Skin epidermis (tissue), 12 donors: ENCODE results near the gene DHDH.

Experiments
- H3K27ac ChIP-seq, 21 experiments: fragments of 200-600 bp; sonication (generic) in 11 of 21; one replicate each; pipeline ENCODE4 v1.5.0; 2020; ENCODE audit warnings: mild to moderate bottlenecking in 3 of 21, inconsistent platforms in 2 of 21, moderate library complexity in 2 of 21
- H3K4me3 ChIP-seq, 7 experiments: fragments of 200-600 bp; sonication (generic) in 2 of 7; one replicate each; pipeline ENCODE4 v1.5.0; 2020; ENCODE audit warnings: inconsistent platforms in 2 of 7, mild to moderate bottlenecking in 2 of 7, moderate library complexity in 1 of 7

The DHDH gene

DNA sequence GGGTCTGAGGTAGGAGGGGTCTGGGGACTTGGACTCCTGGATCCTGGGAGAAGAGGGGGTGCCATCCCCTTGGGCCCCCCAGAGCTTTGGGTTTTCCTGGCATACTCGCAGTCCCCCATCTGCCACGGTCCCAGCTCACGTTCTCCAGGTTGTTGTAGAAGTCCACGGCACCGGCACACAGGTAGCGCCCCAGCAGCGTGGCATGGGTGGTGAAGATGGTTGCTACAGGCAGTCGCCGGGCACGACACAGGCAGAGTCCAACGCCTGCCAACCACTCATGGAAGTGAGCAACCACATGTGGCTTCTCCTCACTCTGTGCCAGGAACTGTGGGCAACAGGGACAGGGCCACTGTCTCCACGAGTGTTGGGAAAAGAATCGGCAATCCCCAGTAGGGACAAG is 52.2 kb downstream of the DHDH start:
- no peak overlapping the region for H3K27ac ChIP-seq
- H3K4me3 ChIP-seq, result no peak overlapping the region

DNA sequence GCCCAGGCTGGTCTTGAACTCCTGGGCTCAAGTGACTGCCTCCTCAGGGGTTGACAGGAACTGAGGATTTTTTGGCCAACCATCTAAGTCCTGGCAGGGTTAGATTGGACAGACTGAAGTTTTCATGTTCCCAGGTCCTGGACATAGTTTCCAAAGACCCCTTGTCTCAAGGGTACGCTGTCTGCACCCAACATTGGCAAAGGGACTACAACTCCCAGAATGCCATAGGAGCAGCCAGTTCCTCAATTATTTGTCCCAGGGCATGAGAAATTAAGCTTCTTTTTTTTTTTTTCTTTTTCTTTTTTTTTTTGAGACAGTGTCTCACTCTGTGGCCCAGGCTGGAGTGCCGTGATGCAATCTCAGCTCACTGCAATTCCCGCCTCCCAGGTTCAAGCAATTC is 52.7 kb downstream of the DHDH start:
- H3K4me3 ChIP-seq, result no peak overlapping the region
- no peak overlapping the region for H3K27ac ChIP-seq

DNA sequence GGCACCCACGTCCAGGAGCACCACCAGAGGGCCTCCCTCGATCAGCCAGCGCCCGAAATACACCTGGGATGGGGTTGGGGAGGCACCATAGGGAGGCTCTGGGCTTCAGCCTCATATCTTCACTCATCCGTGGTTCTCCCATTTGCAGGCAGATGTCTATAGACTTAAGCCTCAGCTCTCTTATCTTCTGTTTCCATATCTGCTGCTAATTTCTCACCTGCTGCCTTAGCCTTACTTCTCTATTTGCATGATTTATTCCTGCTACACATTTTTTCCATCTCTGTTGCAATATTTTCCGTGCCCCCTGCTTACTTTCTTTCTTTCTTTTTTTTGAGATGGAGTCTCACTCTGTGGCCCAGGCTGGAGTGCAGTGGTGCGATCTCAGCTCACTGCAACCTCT is 53.8 kb downstream of the DHDH start:
- no peak overlapping the region for H3K27ac ChIP-seq
- H3K4me3 ChIP-seq, result no peak overlapping the region

DNA sequence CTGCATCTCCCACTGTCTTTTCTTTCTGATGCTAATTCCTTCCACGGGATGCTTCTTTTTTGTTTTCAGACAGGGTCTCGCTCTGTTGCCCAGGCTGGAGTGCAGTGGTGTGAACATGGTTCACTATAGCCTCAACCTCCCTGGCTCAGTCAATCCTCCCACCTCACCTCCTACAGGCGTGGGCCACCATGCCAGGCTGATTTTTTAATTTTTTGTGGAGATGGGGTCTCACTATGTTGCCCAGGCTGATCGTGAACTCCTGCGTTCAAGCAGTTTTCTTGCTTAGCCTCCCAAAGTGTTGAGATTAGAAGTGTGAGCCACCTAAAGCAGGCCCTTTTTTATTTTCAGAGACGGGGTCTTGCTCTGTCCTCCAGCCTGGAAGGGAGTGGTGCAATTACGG is 54.8 kb downstream of the DHDH start:
- Histone ChIP-seq H3K4me3 (no peak overlapping the region), H3K27ac (no peak overlapping the region)

DNA sequence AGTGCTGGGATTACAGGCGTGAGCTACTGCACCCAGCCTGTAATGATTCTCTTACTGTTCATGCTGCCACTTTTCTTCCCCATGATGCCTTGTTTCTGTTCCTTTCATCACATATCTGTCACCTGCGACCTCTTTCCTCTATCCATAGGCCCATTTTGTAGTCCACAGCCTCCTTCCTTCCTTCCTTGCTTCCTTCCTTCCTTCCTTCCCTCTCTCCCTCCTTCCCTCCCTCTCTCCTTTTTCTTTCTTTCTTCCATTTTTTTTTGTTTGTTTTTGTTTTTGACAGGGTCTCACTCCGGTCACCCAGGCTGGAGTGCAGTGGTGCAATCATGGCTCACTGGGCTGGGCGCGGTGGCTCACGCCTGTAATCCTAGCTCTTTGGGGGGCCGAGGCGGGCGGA is 55.4 kb downstream of the DHDH start:
- no peak overlapping the region for H3K27ac ChIP-seq
- H3K4me3 ChIP-seq, result no peak overlapping the region

DNA sequence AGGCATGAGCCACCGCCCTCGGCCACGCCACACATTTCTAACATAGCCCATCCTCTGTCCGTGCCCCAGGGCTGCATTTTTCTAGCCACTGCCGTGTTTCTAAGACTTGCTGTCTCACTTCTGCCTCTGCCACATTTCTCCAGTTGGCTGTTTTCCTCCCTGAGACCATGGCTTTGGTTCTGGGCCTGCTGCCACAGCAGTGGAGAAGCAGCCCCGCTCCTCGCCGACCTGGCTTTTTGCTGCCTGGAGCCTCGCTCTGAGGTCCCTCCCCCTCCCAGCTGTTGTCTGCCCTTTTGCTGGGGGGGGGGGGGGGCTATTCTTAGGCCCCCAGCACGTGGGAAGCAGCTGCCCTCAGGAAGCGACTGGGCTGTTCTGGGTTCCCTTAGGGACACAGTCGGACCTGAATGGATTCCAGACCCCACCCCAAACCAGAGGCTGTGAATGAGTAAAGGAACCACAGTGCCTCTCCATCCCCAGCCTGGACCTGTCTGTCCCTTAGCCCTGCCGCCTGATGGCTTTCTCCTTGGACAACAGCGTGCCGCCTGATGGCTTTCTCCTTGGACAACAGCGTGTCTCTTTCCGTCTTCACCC is 56.3 kb downstream of the DHDH start:
- no peak overlapping the region for H3K4me3 ChIP-seq
- peak overlapping the region in 4 of 21 experiments; percentile 2 to 30 (median 18) for H3K27ac ChIP-seq

DNA sequence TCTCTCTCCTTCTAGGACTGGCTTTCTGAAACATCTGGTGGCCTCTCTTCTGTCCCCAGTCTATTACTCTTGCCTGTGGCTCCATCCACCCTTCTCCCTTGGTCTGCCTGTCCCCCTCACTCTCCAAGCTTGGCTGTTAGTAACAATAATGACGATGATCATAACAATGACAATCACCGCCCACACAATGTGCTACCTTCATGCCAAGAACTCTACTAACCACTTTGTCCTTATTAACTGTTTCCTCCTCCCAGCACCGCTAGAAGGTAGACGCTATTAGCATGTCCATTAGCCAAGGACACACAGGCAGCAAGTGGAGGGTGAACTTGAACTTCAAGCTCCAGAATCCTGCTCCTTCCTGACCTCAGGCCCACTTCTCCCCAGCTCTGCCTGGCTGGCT is 56.9 kb downstream of the DHDH start:
- Histone ChIP-seq H3K27ac (peak overlapping the region in 3 of 21 experiments; percentile 2 to 30 (median 20)), H3K4me3 (no peak overlapping the region)

DNA sequence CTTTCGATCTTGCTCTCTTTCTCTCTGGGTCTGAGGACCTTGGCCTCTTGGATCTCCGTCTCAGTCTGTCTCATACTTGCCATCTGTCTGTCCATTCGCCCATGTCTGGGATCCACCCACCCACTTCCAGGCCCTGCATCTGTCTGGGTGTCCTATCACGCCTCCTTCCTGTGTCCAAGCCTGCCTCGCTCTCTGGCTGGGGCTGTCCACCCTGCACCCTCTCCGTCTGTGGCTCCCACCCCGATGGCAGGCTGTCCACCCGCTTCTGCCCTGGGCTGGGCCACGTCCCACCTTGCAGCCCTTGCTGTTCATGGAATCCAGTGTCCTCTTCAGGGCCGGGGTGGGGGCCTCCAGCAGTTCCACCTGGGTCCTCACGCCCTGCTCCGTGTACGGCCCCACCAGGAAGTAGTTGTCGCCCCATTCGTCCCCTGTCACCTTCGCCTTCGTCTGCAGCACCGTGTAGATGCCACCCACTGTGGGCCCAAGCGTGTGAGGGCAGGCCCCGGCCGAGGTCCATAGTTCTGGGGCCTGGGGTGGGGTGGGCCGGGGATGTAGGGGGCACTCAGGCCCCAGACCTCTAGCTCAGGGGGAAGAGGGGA is 57.6 kb downstream of the DHDH start:
- peak overlapping the region in 4 of 7 experiments; percentile 69 to 88 (median 79) for H3K4me3 ChIP-seq
- peak overlapping the region in 17 of 21 experiments; percentile 26 to 98 (median 89) for H3K27ac ChIP-seq

DNA sequence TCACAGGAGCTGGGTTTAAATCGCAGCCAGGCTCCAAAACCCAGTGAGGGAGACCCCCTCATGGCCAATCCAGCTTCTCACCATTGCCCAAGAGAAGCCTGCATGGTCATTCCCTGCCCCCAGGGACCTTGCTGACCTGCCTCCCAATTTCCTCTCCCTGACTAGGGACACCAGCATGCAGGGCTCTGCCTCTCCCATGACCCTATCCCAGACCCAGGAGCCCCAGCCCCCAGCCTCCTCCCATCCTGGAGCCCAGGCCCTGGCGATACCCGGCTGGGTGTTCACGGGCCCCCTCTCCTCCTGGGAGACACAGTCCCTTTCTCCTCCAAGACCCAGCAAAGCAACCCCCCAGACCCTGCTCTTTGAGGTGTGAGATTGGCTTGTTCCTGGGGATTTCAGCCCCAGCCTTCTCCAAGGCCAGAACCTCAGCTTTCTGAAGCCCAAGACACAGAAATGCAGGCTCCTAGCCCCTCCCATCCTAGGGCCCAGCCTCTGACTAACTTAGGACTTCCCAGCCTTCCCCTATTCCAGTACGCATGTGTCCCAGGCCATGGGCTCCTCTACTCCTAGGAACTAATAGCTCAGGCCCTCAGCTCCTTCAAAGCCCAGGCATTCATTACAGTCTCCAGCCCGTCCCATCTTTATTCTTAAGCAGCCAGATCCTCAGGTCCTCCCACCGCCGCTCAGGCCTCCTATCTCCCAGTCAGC is 58.5 kb downstream of the DHDH start:
- Histone ChIP-seq H3K27ac (peak overlapping the region in 20 of 21 experiments; percentile 68 to 98 (median 90)), H3K4me3 (peak overlapping the region; percentile 64 to 88 (median 78))

DNA sequence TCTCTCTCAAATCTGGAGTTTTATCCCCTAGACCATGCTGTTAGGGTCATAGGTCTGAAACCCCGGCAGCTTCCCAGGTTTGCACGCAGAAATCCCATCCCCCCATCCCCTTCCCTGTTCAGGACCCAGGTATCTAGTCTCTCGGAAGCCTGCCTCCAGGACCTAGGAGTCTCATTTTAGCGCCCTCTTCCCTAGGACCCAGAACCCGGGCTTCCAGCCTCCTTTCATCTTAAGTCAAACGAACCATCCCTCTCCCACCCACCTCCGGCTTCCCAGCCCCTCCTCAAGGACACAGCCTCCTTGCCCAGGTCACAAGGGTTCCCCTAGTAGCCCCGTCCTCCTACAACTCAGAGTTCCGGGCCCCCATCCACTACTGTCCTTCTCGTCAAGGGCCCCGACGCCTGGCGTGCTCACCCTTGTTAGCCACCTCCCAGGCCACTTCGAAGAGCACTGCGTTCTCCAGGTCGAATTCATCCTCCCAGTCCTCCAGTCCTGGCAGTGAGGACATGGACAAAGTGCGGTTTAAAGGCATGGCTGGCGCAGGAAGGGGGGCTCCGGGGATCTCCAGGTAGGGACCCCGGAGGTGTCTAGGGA is 59.2 kb downstream of the DHDH start:
- H3K27ac ChIP-seq, result peak overlapping the region; percentile 34 to 98 (median 89)

DNA sequence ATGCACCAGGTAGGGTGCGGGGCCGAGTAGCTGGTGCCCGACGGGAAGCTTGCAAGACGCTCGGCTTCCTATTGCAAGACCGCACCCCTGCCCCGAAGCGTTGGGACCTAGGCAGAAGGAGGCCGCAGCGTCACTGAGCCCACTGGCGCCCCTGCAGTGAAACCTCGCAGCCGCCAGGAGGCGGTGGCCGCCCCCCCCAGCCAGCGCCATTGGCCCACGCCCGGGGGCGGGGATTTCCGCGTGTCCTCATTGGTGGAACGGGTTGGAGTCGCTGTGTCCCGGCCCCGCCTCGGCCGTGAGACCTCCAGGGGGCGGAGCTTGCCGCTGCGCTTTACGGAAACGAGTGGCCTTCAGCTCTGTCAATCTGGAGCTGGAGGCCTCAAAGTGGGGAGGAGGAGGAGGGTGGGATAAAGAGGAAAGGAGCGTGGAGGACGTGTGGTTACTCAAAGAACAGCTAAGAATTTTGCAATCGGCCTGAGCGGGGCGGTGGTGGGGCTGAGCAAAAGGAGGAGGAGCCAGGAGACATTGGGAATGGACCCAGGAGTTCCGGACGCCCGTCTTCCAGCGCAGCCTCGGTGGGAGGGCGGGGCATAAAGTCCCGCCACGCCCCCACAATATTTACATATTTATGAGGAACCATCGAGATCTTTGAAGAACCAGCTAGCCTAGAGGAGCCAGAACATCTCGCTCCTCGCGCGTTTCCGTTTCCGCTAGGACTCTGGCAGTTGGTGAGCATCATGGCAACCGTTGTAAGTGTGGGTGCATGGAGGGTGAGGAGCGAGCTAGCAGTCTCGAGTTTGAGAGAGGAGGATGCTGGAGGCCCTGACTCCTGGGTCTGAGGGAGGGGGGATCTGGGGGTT is 59.9 kb downstream of the DHDH start, which contains the start of the genes GYS1 and RUVBL2:
Gene GYS1 (minus strand): TSS at position 135 of the 860 bp plus-strand sequence. CDS start 197 bp downstream, outside the sequence.
Gene RUVBL2 (plus strand): TSS at position 713 of the 860 bp plus-strand sequence. CDS start 25 bp downstream, at position 738.
- Histone ChIP-seq H3K27ac (peak within 1 kb of the TSS; percentile 34 to 98 (median 89)), H3K4me3 (peak within 1 kb of the TSS; percentile 64 to 88 (median 78))

More for the DNA sequence above, 59.2 kb downstream of the DHDH start:
- H3K4me3 ChIP-seq, result peak overlapping the region; percentile 64 to 88 (median 78)

DNA sequence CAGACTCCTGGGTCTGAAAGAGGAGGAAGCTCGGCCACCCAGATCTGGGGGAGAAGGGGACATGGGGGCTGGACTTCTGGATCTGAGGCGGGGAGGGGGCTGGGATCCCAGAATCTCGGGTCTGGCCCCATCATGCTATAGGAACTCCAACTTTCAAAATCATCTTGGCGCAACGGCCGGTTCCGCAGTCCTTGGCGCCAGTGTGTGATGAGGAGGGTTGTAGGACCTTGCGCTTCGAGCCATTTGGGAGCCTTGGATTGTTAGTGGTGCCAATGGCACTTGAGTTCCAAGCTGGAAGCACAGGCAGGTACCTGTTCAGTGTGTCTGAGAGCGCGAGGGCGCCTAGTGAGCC is 60.5 kb downstream of the DHDH start:
- Histone ChIP-seq H3K4me3 (peak overlapping the region; percentile 64 to 88 (median 78)), H3K27ac (peak overlapping the region in 20 of 21 experiments; percentile 71 to 98 (median 88))
